ENCODE results near the gene THYN1.

The THYN1 gene

DNA sequence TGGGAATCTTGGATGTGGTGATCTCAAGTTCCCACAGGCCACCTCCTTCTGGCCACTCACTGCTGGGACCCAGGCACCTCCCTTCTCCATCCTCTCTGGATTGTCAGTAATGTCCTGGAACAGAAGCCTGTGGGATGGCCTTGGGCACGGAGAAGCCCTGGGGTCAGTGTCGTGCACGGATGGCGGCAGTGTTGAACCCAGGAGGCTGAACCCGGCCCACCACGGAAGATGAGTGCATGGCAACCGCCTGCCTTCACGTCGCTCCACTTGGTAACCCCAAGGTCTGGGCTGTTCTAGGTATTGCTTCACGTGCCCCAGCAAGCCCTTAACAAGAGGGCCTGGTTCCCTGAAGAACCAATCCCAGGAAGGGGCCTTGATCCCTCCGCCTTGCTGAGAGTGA, 7.1 kb downstream of the THYN1 start:
- no peak for DNase-seq

DNA sequence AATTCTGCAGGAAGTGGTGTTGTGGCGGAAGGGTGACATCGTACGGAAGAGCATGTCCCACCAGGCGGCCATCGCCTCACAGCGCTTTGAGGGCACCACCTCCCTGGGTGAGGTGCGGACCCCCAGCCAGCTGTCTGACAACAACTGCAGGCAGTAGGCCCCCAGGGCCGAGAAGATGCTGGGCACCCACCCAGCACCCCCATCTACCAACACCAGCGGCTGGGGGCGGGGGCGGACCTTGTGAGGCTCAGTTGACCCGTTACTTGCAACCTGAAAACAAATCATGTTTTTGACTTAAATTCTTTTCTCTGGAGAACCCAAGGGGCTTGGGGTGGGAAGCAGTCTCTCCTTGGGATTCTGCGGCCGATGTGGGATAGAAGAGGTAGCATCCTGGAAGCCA, 7.7 kb downstream of the THYN1 start:
- DNase-seq, result no peak

DNA sequence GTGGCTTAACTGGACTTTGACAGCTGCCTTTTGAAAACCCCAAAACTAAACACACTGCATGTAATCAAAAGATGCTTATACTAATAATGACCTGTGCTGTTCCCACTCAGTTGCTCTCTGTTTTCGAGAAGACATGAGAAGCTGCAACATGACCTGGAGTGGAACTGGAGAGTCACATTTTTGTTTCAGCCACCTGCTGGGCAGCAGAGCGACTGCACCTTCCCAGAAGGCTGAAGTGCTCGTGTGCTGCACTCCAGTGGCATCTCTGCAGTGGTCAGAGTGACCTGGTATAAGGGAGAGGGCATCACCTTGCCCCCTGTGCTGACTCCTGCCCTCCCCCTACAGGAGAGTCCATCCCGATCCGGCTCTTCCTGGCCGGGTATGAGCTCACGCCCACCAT, 8.6 kb downstream of the THYN1 start:
- DNase-seq, result no peak

DNA sequence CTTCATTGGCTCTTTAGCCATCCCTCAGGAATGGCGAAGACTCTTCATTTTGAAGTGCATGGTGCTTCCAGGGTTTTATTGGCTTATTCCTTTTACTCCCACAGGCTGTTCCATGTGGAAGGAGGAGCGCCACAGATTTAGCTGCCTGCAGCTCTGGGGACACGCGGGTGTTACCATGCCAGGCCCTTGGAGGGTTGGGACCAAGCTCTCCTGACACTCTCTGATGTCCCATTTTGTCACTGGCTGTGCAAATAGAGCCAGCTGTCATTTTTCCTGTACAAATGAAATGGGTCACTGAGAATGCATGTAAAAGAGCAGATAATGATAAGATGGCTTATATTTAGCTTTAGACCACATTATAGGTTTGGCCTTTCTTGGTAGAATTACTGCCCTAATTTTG, 9.2 kb downstream of the THYN1 start:
- DNase-seq, result no peak

DNA sequence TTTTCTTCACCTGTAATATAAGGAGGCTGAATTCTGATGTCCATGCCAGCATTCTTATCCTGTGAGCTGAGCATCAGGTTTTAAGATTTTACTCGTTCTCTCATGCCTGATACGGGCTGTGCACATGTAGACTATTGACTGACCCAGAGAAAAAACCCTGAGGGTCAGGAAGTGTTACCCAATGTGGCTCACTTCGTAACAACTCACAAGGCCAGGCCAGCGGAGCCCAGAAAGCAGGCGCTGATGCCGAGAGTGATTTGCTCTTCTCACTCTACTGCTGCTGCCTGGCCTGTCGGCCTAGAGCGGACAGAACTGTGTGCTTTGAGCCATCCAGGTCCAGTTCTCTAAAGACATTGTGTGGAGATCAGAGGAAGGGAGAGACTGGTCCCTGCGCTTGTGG, 10.8 kb downstream of the THYN1 start:
- no peak for DNase-seq

DNA sequence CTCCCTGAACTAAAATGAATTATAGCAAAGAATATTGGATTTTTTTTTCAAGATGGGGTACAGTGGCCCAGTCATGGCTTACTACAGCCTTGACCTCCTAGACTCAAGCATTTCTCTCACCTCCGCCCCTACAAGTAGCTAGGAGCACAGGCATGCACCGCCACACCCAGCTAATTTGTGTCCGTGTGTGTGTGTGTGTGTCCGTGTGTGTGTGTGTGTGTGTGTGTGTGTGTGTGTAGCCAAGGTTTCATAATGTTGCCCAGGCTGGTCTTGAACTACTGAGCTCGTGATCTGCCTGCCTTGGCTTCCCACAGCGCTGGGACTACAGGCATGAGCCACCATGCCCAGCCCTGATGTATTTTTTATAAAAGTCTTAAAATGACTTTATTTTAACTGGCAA, 12.6 kb downstream of the THYN1 start:
- DNase-seq, result no peak

DNA sequence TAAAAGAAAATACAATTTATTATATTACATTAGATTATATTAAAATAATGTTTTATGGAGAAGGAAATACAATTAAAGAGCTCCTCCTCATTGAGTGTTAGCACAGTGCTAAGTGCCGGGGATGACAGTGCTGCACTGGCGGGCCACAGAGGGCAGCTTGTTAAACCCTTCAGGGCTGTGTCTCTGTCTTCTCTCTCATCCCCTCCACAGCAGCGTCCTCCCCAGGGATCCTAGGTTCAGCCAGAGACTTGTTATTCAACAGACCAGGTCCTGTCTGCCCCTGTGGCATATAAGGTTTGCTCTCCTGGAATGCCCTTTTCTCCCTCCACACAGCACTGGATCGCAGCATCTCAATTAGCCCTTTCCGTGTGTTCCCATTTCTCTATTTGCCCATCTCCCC, 14.2 kb downstream of the THYN1 start:
- DNase-seq, result no peak

DNA sequence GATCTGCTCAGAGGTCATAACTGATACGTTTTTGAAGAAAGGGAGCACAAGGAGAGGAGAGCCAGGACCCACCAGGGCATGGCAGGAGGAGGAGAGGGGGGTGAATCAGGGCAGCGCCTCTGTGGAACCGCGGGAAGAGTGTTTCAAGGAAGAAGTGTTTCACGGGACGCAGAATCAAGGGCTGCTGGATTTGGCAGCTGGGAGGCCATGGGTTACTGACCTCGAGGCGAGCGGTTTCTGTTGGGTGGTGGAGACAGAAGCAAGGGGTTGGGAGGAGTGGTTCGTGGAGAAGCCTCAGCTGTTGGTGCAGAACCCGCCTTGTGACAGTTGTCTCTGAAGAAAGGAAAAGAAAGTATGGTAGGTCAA, 15.6 kb downstream of the THYN1 start:
- no peak for DNase-seq

DNA sequence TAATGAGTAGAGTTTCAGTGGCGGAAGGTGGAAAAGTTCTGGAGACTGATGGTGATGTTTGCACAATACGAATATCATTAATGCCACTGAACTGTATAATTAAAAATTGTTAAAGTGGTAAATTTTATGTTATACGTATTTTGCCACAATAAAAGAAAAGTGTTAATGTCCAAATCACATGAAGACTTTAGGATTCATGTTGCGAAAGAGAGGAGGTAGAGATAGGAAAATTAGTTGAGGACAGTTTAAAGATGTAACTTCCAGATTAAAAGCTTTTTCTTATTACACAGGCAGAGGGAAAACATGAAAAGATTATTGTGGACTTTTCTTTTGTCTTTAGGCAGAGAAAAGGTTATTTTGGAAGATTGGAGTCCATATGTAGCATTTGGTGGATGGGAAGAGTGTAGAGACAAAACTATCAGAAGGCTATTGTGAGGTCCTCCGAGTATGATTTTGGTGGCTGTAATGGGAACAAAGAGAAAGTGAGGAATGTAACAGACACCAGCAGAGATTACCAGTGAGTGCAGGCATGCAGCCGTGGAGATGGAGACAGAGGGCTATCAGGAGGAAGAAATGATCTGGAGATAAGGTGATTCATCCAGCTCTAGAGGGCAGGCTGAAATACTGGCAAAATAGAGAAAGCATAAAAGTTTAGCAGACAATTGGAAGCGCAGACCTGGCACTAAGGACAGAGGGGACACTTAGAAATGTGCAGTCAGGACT, 16.2 kb downstream of the THYN1 start:
- DNase-seq, result no peak

DNA sequence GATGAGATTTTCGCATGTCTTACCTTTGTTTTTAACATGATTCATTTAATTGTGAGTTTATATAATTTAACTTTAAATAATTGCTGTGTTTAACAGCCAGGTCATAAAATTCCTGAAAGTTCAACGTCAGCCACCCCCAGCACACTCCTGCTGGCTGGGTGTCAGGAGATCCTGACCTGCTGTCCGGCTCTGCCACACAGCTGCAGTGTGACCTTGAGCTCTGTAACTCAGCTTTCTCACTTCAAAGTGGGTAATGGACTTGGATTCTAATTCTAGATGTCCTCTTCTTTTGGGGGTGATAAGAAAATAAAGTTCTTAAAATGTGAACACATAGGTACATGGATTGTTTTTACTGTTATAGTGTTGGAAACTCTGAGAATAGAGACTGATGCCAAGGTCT, 17.8 kb downstream of the THYN1 start:
- DNase-seq, result no peak

DNA sequence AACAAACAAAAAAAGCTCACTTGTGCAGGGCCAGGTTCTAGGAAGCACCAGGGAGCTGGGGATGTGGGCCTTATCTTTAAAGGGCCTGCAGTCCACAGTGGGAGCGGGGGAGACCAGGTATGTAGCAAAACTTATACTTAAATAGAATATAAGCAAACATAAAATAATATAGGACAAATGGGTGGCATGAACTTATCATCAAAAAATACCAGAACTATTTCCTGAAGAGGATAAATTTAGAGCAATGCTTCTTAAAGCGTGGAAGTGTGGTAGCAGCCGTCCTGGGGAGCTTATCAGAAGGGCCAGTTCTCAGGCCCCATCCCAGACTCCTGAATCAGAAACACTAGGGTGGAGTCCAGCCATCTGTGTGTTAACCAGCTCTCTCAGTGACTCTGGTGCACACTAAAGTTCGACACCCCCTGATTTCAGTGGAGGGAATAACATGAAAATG, 19.4 kb downstream of the THYN1 start:
- no peak for DNase-seq

DNA sequence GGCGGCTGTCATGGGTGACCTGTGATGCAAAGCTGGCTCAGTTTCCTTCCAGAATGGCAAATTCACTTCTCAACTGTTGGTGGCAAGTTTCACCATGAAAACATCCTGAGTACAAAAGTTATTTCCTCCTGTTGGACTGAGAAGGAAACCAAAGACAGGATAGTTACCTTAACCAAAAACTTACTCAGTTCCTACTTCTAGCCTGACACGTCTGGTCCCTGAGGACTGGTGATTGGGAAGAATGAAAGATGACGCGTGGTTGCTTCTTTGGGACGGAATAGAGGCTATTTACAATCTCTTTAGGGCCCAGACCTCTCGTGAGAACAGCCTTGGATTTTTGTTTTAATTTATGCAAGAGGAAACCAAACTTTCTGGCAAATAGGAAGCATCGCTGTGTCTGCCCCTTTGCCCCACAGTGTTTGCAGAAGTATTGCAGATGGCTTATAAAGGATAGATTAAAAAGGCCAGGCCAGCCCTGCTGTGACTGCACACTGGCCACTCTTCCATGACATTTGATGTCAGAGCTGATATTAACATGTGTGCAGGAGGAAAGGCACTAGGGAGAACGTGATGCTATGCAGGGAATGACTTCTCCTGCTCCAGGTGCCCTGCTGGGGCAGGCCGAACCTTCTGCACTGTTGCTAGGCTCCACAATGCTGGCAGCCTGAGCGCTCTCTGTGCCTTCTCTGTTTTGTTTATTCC, 21.0 kb downstream of the THYN1 start:
- no peak for DNase-seq

DNA sequence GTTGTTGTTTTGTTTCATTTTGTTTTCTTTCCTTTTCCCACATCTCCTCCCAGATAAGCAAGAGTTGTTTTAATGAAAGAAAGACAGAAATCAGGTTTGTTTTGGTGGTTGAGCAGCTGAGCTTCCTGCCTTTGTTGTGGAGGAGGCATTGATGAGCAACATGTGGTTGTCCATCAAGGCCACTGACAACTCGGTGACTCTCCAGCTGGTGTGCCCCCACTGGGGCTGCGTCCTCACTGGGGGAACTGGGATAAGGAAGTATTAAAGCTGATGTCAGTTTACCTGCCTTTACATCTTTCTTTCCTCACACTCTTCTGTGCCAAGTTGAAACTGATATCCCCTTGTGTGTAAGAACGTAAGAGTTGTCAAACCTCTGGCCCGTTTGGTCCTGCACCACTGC, 22.8 kb downstream of the THYN1 start:
- DNase-seq, result no peak

DNA sequence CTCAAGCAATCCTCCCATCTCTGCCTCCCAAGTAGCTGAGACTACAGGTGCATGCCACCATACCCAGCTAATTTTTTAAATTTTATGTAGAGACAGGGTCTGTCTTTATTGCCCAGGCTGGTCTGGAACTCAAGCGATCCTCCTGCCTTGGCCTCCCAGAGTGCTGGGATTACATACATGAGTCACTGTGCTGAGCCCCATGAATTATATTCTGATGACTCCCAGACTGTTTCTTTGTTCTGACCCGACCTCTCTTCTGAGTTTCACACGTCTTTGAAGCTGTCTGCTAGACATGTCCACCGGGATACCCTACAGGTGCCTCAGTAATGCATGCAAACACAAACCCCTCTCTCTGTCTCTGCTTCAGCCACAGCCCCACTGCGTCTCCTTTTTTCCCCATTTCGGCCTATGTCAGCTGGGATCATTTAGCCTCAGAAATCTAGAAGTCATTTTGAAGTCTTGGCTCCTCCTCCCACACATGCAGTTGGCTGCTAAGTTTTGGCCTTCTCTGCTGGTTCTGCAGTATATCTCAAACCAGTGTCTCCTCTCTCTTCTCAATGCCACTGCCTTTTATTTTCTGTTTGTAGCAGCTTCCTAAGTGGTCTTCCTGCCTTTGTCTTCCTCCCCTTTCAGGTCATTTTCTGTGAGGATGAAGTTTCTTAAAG, 23.9 kb downstream of the THYN1 start:
- no peak for DNase-seq

DNA sequence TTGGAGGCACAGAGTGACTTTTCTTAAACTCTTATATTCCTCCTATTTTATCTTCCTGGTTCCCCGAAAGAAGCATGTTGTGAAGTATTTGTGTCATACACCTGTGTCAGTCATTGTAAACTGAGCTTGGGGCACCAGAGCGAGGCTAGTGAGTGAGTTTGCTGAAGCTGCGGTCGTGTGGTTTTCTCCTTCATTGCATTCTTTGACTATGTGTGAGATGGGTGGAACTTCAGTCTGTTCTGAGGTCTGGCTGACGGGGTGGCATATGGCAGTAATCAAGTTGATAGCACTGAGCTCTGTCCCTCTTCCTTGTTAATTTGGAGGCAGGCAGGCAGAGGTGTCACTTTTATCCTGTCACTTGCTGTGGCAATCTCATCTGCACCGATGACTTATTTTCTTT, 24.5 kb downstream of the THYN1 start:
- no peak for DNase-seq

DNA sequence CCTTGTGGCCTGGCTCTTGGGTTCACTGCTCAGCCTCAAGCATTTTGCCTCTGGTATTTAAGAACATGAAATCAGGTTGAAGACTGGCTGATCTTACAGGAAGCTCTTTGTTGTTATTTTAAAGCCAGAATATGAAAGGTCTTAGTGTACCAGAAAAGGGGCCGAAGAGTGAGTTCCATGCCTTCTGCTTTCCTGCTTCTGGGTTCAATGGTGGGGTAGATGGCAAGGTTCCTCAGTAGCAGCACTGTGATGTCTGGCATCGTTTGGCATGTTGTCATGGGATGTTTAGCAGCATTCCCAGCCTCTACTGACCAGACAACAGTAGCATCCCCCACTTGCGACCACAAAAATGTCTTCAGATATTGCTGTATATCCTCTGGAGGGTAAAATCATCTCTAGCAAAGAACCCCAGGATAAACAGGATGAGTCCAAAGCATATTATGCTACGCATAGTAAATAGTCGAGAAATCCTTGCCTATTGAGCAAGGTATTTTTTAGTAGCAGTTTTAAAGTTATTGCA, 26.3 kb downstream of the THYN1 start:
- DNase-seq, result no peak

DNA sequence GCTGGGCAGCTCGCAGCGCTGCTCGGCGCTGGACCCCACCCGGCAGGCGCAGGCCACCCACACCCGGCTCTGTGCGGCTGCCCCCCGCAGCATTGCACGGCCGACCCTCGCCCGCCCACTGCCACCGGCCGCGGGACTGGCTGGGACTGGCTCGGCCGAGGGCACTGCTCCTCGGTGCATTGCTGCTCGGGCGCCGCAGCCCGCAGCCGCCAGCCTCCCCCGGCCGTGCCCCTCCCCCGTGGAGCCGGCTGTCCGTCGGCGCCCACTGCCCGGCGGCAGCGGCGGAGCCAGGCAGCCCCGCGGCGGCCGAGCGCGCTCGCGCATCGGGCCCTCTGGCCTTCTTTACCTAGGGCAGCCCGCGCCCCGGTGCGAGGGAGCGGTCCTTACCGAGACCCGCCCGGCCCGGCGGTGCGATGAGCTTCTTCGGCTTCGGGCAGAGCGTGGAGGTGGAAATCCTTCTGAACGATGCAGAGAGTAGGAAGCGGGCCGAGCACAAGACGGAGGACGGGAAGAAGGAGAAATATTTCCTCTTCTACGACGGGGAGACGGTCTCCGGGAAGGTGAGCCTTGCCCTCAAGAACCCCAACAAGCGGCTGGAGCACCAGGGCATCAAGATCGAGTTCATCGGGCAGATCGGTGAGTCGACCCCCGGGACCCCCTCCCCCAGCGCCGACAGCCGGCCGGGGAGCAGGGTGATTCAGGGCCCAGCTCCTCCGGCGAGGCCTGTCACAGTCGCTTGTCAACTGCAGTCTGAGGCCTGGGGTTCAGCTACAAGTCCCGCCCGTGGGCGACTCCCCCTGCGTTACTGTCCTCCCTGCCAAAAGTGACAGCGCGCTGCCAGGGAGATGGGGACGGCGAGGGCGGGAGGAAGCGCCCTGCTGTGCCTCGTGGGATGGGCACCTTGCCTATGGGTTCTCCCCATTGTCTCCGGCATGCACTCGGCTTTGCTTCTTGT, 28.2 kb downstream of the THYN1 start:
- peak; percentile 34 for DNase-seq

DNA sequence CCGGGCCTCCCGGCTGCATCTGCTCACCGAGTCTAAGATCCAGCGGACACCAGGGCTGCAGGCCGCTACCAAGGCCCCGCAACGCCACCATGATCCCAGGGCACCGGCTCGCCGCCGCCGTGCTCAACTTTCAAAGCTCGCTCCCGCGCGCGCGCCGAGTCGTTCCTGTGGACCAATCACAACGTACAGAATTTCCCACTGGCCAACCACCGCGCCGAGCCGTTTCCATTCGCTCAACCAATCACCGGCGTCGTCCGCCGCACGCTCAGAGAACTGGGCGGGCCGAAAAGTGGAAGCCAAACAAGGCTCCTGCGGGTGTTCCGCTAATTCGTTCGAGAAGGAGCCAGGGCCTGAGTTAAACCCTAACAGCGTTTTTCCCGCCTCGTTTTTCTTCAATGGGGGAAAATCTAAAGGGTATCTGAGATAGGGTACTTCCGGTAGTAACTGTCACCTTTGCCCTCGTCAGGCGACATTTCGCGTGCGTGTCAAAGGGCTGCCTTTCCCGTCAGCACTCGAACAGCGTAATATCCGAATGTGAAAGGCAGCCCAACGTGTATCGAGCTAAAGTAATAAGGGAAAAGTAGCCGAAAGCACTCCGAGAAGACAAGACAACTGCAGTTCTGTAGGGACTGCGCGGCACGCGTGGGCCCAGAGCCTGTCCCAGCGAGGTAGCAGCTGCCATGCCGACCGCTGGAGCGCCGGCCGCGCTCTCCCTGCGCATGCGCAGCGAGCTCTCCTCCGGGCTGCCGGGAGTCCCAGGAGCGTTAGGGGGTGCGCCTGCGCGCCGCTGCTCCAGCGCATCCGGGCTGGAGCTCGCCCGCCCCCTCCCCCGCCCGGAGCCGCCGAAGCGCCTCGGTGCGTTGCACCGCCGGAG, 29.1 kb downstream of the THYN1 start, which contains the start of the genes NCAPD3 and VPS26B:
TSS of gene NCAPD3 (minus strand) at position 132 of the 874 bp plus-strand sequence. CDS start at position 91, 41 bp downstream.
TSS of gene VPS26B (plus strand) at position 836 of the 874 bp plus-strand sequence. CDS start 452 bp downstream, outside the sequence.
- DNase-seq, result peak; percentile 94

DNA sequence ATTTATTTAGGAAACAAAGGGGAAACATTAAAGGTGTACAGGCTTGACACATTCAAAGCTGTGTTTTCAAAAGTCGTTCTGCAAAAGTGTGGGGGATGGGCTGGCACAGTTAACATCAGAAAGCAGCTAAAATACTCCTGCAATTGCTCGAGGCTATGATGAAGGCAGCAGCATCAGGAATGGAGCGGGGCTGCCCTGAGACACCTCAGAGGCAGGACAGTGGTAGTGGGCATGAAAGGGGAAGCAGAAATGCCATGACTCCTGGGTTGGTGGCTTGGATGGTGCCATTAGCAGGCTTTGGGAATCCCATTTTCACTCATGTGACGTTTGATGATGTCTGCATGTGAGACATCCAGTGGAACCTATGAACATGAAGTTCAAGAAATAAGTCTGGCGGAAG, 30.0 kb downstream of the THYN1 start:
- DNase-seq, result no peak

DNA sequence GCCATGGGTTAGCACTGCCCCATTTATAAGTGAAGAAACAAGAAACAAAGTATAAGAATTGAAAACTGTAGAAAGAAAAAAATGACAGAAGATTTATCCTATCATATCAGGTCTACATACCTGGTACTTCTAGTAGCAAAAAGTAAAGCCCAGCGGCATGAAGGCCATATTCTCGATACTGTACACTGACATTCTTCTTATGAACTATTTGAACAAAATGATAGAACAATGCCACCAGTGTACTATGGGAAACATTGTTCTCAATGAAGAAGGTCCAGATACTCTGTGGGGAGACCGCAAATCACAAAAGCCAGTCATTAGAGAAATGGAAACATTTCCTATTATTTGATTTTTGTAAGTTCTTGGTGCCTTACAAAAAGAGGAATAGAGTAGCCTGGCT, 36.3 kb downstream of the THYN1 start:
- no peak for DNase-seq

DNA sequence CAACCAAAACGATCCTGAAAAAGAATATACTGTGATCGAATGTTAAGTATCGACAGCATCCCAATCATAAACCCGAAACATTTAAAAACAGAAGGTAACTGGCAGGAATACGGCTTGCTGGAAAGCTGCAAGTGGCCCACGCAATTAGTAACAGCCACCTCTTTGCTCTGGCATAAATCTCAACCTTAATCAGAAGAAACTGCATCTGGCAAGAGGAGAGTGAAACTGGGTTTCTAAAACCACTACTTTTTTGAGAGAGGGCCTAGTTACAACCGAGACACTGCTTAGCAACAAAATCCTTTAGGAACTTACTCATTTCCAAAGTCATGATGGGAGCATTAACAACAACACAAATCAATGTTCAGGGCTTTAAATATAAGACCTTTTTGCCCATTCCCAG, 37.3 kb downstream of the THYN1 start:
- no peak for DNase-seq
